GM13977 (cell line): ENCODE data around the gene PLA2G4D.

ENCODE experiments used
- DNase-seq: peaks from one replicate; pipeline ENCODE4 v3.0.0; 2012; ENCODE audit warnings: low spot score
- in situ Hi-C: fragments of 300-500 bp; cut with MboI; formaldehyde crosslinking; loops from one replicate; pipeline ENCODE4 v1.12.0; 2022; ENCODE audit warnings: low sequenced_read_pairs, low pct_unique_long_range_greater_than_20kb, mixed read lengths, inconsistent platforms; ENCODE audit not compliant: unreplicated experiment
- TF ChIP-seq, protein P1 (sequence below): IDR thresholded peaks from 2 replicates; pipeline ENCODE4 v1.5.1; 2012; ENCODE audit warnings: mild to moderate bottlenecking, control low read depth; ENCODE audit not compliant: insufficient read depth; ENCODE audit errors: extremely low read depth, missing control alignments

Gene PLA2G4D

DNA sequence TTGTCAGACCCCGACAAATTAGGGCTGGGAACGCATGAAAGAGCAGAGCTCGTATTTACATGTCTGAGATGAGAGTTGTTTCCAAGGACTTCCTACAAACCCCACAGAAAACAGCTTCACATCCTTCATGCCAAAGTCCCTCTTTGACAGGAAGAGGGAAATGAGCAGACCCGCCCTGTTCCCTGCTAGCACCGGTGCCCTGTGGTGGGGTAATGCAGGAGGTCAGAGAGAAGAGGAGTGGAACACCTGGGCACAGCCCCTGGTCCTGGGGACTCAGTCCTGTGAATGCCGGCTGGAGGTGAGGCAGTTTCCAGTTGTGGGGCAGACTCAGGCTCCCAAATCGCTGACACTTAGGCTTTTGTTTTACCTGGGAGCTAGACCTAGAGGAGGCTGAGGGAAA, 4.0 kb downstream of the PLA2G4D start:
- in situ Hi-C loops, result no loop called here
- DNase-seq, result no peak
- TF ChIP-seq, protein P1, sequence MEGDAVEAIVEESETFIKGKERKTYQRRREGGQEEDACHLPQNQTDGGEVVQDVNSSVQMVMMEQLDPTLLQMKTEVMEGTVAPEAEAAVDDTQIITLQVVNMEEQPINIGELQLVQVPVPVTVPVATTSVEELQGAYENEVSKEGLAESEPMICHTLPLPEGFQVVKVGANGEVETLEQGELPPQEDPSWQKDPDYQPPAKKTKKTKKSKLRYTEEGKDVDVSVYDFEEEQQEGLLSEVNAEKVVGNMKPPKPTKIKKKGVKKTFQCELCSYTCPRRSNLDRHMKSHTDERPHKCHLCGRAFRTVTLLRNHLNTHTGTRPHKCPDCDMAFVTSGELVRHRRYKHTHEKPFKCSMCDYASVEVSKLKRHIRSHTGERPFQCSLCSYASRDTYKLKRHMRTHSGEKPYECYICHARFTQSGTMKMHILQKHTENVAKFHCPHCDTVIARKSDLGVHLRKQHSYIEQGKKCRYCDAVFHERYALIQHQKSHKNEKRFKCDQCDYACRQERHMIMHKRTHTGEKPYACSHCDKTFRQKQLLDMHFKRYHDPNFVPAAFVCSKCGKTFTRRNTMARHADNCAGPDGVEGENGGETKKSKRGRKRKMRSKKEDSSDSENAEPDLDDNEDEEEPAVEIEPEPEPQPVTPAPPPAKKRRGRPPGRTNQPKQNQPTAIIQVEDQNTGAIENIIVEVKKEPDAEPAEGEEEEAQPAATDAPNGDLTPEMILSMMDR, result no peak

DNA sequence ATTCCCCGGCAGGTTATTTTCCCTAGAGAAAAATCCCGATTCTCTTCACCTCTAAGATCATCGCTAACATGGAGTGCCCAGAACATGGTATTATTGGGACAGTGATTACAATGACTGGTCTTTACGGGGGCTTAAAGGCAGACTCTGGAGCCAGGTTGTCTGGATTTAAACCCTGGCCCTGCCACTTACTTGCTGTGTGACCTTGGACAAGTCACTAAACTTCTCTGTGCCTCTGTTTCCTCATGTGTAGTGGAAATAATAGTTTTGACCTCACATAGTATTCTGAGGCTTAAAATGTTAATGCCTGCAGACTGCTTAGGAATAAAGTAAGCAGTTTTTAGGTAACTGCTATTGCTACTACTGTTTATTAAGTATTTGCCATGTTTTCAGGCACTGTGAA, 4.4 kb downstream of the PLA2G4D start:
- DNase-seq, result no peak
- in situ Hi-C loops, result no loop called here
- TF ChIP-seq, protein P1, result no peak

DNA sequence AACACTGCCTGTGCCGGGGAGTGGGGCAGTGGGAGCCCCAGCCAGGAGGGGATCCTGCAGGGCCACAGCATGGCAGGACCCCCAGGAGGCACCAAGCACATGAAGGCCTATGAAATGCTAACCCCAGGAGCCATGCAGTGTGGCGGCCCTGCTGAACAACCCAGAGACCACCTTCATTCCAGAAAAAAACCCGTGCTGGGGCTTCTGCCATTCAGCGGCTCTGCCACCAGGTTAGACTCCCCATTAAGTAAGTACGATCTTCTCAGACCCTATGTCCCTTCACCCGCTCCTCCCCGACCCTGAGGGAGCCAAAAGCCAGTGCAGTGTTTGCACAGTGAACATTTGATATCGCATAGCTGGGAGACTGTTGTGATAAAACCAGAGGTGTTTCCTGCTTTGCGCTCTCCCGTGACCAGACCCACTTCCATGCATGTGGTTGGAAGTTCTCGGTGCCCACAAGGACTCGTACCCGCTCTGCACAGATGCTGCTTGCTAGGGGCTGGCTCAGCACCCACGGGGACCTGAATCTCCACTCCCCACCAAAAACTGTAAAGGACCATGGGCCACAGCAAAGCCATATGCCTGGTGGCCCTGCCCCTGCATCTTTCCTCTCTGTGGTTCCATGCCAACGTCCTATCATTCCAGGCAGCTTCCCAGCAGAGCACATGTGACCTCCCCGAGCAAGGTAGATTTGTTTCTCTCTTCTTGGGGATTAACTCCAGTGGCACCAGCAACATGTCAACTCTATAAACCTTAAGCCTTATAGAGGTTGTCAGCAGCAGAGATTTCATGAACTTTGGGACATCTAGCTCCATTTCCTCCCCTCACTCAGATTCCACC, 5.3 kb downstream of the PLA2G4D start:
- in situ Hi-C loops, result no loop called here
- no peak for DNase-seq
- TF ChIP-seq, protein P1, result no peak

DNA sequence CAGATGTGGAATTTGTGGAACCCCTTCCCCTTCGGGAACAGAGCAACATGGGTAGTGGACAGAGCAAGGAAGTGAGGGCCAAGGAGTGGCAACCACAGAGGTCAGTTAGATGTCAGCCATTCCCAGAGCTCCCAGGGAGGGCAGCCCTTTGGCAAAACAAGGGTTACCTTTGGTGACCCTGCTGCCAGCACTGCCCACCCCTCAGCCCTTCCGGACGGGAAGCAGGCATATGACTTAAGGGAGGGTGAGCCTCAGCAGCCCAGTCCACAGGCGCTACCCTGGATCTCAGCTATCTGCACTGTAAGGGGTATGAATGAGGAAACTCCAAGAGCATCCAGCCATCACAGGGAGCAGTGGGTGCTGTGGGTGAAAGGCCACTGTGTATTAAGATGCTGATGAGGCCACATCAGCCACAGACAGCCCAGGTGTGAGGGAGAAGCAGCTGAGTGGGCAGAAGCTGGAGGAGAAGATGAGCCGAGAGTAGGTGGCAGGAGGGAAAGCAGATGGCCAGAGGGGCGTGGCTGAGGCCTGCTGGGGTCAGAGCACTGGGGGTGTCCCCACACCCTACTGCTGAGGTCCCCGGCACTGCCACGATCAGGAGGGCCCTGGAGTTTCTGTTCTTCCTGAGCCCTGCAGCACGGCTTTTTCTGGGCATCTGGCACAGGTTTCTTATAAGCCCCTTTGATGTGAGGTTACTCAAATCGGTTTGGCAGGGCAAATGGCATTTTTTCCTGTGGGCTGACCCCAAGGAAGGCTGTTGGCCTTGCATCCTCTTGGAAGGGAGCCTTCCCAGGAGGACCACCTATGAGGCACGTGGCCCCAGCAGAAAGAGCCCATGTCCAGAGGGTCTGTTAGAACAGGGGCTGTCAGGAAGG, 6.2 kb downstream of the PLA2G4D start:
- no peak for DNase-seq
- TF ChIP-seq, protein P1, result no peak
- in situ Hi-C loops, result no loop called here

DNA sequence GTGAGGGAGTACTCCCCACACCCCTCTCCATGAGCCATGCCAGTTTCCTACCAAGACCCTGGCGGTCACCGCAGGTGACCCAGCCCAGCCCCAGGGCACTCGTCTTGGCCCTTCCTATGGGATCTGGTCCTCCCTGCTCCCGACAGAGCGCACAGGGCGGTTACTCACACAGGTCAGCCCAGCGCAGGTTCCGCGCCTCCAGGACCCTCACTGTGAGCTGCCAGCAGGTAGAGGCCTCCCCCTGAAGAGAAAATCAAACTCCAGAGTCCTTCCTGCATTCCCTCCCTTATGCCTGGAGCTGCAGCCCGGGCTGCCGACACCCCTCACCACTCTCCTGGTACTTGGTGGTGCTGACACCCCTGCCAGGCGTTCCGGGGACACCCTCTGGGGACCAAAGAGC, 6.9 kb downstream of the PLA2G4D start:
- no peak for DNase-seq
- in situ Hi-C loops, result no loop called here
- TF ChIP-seq, protein P1, result no peak

DNA sequence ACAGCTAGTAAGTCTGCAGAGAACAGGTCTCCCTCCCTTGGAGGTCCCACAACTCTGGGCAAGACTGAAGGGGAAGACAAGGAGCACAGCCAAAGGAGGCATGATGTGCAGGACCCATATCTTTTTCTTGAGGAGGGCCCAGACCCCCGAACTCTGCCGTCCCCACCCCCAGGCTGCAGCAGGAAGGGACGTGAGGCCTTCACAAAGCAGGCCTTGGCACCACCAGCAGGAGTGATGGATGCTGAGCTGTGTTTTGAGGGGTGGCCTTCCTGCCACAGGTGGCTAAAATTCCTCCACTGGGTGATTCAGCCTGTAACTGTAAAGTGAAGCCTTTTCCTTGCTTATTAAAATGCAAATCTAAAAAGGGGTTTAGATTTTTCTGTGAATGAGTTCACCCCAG, 8.6 kb downstream of the PLA2G4D start:
- TF ChIP-seq, protein P1, result no peak
- in situ Hi-C loops, result no loop called here
- DNase-seq, result no peak
